Neural crest cell (in vitro differentiated cells): Measurements from ENCODE around the gene NANS. TPM values are rescaled to one million over a fixed set of nuclear protein-coding genes. Genes with fewer than 3 reads are reported as not detected.
"Not testable (repeated sequence)": the region's sequence is repeated elsewhere in the genome, so short reads cannot be mapped to it uniquely, and the experiment has no call there.

Source experiments
- DNase-seq: peaks from one replicate; pipeline ENCODE4 v3.0.0; 2021; ENCODE audit warnings: low read depth, mixed read lengths, low spot score
- H3K27ac Mint-ChIP-seq: one replicate; pipeline ENCODE4 v1.8.0; 2021; ENCODE audit warnings: mild to moderate bottlenecking, mixed read lengths; ENCODE audit not compliant: unreplicated experiment
- H3K27me3 Mint-ChIP-seq: 2 replicates; pipeline ENCODE4 v1.8.0; 2021; ENCODE audit warnings: low read depth, mild to moderate bottlenecking, mixed read lengths
- H3K36me3 Mint-ChIP-seq: 2 replicates; pipeline ENCODE4 v1.8.0; 2021; ENCODE audit warnings: low read depth, mild to moderate bottlenecking, mixed read lengths
- H3K4me1 Mint-ChIP-seq: 2 replicates; pipeline ENCODE4 v1.8.0; 2021; ENCODE audit warnings: mixed read lengths
- H3K4me3 Mint-ChIP-seq: one replicate; pipeline ENCODE4 v1.8.0; 2021; ENCODE audit warnings: mild to moderate bottlenecking, mixed read lengths
- H3K9me3 Mint-ChIP-seq: 2 replicates; pipeline ENCODE4 v1.8.0; 2021; ENCODE audit warnings: mixed read lengths
- CTCF ChIP-seq: fragments of 200-600 bp; sonication (generic); conservative IDR thresholded peaks from 2 replicates; pipeline ENCODE4 v1.5.0; 2021; ENCODE audit warnings: antibody characterized with exemption, mild to moderate bottlenecking
- total RNA-seq: library from RNA; stranded (reverse); gene quantifications from 2 replicates; pipeline ENCODE4 v1.2.1, GENCODE V29; 2021

Gene NANS
- total RNA-seq, 1 donor from 2014 or later = 39.6 TPM

- Mint-ChIP-seq H3K4me1 (peaks cover 11% of the 10 kb centered on the region), H3K27me3 (peaks cover 24% of the 10 kb centered on the region)
- not testable (repeated sequence) for H3K4me3 Mint-ChIP-seq, DNase-seq, H3K36me3 Mint-ChIP-seq, H3K9me3 Mint-ChIP-seq, H3K27ac Mint-ChIP-seq
- TF ChIP-seq CTCF = peak; percentile 40
Observed at GRCh38 chr9:98090674-98091073, 34.1 kb downstream of the NANS start.

- Mint-ChIP-seq H3K36me3 (no peaks in the 10 kb centered on the region), H3K4me3 (no peak overlapping the region), H3K27ac (no peak overlapping the region), H3K9me3 (no peaks in the 10 kb centered on the region), H3K4me1 (no peaks in the 10 kb centered on the region), H3K27me3 (peaks cover 17% of the 10 kb centered on the region)
- TF ChIP-seq CTCF = no peak
- DNase-seq = no peak
Observed at GRCh38 chr9:98091735-98092612, 35.4 kb downstream of the NANS start.

DNA sequence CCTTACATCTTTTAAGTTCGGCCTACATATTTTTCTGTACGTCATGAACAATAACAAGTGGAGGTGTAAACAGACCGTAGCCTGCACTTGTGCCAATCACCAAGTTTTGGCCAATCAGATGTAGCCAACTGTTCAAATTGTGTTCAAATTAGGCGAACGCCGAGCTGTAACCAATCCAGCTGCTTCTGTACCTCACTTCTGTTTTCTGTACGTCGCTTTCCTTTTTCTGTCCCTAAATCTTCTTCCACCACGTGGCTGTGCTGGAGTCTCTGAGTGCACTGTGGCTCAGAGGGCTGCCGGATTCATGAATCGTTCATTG is 36.0 kb downstream of the NANS start:
- Mint-ChIP-seq H3K27me3 (peaks cover 15% of the 10 kb centered on the region), H3K27ac (no peak overlapping the region), H3K9me3 (no peaks in the 10 kb centered on the region)

GRCh38 chr9:98094316-98094715 is 37.8 kb downstream of the NANS start:
- Mint-ChIP-seq H3K36me3 (no peaks in the 10 kb centered on the region), H3K27ac (no peak overlapping the region), H3K4me3 (no peak overlapping the region), H3K9me3 (no peaks in the 10 kb centered on the region), H3K27me3 (peaks cover 7% of the 10 kb centered on the region), H3K4me1 (no peaks in the 10 kb centered on the region)
- no peak for DNase-seq
- TF ChIP-seq CTCF = no peak

More for the DNA sequence above, 36.0 kb downstream of the NANS start:
- H3K4me1 Mint-ChIP-seq = no peaks in the 10 kb centered on the region
- H3K36me3 Mint-ChIP-seq = no peaks in the 10 kb centered on the region
- H3K4me3 Mint-ChIP-seq = no peak overlapping the region
- DNase-seq = no peak
- TF ChIP-seq CTCF = no peak

DNA sequence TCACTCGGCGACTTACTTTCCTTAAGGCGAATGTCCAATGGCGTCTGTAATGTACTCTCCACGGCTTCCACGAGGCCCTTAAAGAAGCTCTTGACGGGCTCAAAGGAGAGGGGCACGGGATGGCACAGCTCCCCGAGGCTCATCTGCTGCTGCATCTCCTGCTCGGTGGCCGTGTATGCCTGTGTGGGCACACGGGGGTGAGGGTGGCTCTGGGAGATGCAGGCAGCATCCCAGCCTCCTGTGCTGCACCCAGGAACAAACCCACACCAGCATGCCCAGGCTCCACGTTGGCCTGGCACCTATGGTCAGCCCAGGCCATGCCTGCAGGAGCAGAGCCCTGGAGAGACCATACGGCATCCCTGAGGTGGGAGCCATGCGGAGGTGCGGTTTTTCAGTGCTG is 38.3 kb downstream of the NANS start:
- Mint-ChIP-seq H3K36me3 (no peaks in the 10 kb centered on the region), H3K27ac (no peak overlapping the region)

More for the DNA sequence above, 38.3 kb downstream of the NANS start:
- TF ChIP-seq CTCF = no peak
- no peak overlapping the region for H3K4me3 Mint-ChIP-seq
- no peaks in the 10 kb centered on the region for H3K9me3 Mint-ChIP-seq
- H3K4me1 Mint-ChIP-seq = no peaks in the 10 kb centered on the region
- no peak for DNase-seq
- H3K27me3 Mint-ChIP-seq = peaks cover 3% of the 10 kb centered on the region
